Naive thymus-derived CD4-positive, alpha-beta T cell (primary cell): ENCODE data around the gene ATXN7L1. TPM values are rescaled to one million over a fixed set of nuclear protein-coding genes. Genes with fewer than 3 reads are reported as not detected.
A peak's percentile ranks its signal among the peaks of the same experiment; 100 is the strongest.

ENCODE experiments used
- ATAC-seq: fragments of 150-1000 bp; cut with Tn5 transposase; 2 replicates; pipeline ENCODE4 v1.10.0; 2021; ENCODE audit warnings: mild to moderate bottlenecking, moderate library complexity
- CTCF ChIA-PET: fragments of 350-600 bp; sonication (Branson Sonifier 250); formaldehyde crosslinking; loops from one replicate; lab custom pipeline; 2021; ENCODE audit warnings: antibody characterized with exemption; lab: Charles Lee
- POLR2A ChIA-PET: fragments of 350-600 bp; sonication (Branson Sonifier 250); formaldehyde crosslinking; loops from one replicate; lab custom pipeline; 2021; ENCODE audit warnings: antibody characterized with exemption, inconsistent platforms; lab: Charles Lee
- DNase-seq, 9 donors: peaks; one replicate each; pipeline versions ENCODE4 v3.0.0 to v3.0.0-alpha.2; 2020 to 2022; ENCODE audit warnings: mixed read lengths in 1 of 9
- H3K27ac ChIP-seq: one replicate; pipeline ENCODE4 v1.7.0; 2013; ENCODE audit warnings: mild to moderate bottlenecking, low read depth, low read length, moderate library complexity
- H3K27me3 ChIP-seq, 2 donors: one replicate each; pipeline ENCODE4 v1.7.0; 2013; ENCODE audit warnings: low read length in 2 of 2, mild to moderate bottlenecking in 2 of 2, moderate library complexity in 2 of 2; ENCODE audit not compliant: control insufficient read depth in 2 of 2, insufficient read depth in 2 of 2
- H3K36me3 ChIP-seq, 3 experiments: 1 replicate in 2 of 3; 2 replicates in 1 of 3; pipeline ENCODE4 v1.7.0; 2013; ENCODE audit warnings: low read length in 3 of 3, mild to moderate bottlenecking in 3 of 3, moderate library complexity in 1 of 3; ENCODE audit not compliant: insufficient read depth in 3 of 3, control insufficient read depth in 2 of 3
- H3K4me1 ChIP-seq, 2 donors: one replicate each; pipeline ENCODE4 v1.7.0; 2013; ENCODE audit warnings: low read length in 2 of 2, mild to moderate bottlenecking in 2 of 2, moderate library complexity in 1 of 2; ENCODE audit not compliant: control insufficient read depth in 2 of 2, insufficient read depth in 2 of 2
- H3K4me3 ChIP-seq: 2 replicates; pipeline ENCODE4 v1.7.0; 2013; ENCODE audit warnings: mild to moderate bottlenecking, low read length
- H3K9me3 ChIP-seq, 3 experiments: 1 replicate in 2 of 3; 2 replicates in 1 of 3; pipeline ENCODE4 v1.7.0; 2013; ENCODE audit warnings: low read length in 3 of 3; ENCODE audit not compliant: control insufficient read depth in 2 of 3
- H3K27ac Mint-ChIP-seq, 9 donors: one replicate each; pipeline ENCODE4 v1.8.0; 2020 to 2022; ENCODE audit warnings: mixed read lengths in 9 of 9, mild to moderate bottlenecking in 8 of 9, moderate library complexity in 5 of 9, inconsistent platforms in 2 of 9
- H3K27me3 Mint-ChIP-seq, 5 donors: one replicate each; pipeline ENCODE4 v1.8.0; 2021 to 2022; ENCODE audit warnings: mixed read lengths in 5 of 5, mild to moderate bottlenecking in 1 of 5
- H3K36me3 Mint-ChIP-seq, 5 donors: one replicate each; pipeline ENCODE4 v1.8.0; 2020 to 2022; ENCODE audit warnings: mixed read lengths in 5 of 5, mild to moderate bottlenecking in 3 of 5, inconsistent platforms in 1 of 5
- H3K4me1 Mint-ChIP-seq, 7 donors: one replicate each; pipeline ENCODE4 v1.8.0; 2020 to 2022; ENCODE audit warnings: mixed read lengths in 7 of 7, mild to moderate bottlenecking in 3 of 7, inconsistent platforms in 1 of 7
- H3K4me3 Mint-ChIP-seq, 10 donors: one replicate each; pipeline ENCODE4 v1.8.0; 2020 to 2022; ENCODE audit warnings: mild to moderate bottlenecking in 10 of 10, mixed read lengths in 10 of 10, moderate library complexity in 6 of 10, inconsistent platforms in 2 of 10
- H3K9me3 Mint-ChIP-seq, 11 donors: one replicate each; pipeline ENCODE4 v1.8.0; 2020 to 2022; ENCODE audit warnings: mixed read lengths in 11 of 11, mild to moderate bottlenecking in 4 of 11, inconsistent platforms in 1 of 11, moderate library complexity in 1 of 11
- intact Hi-C, 2 donors: fragments of 100-400 bp; cut with micrococcal nuclease; formaldehyde crosslinking; loops; one replicate each; pipeline ENCODE4 v1.15.1; 2023
- polyA plus RNA-seq, 2 donors: library from polyadenylated mRNA; unstranded; fragments of 300-500 nt; fragmentation: Illumina TruSeq; gene quantifications; one replicate each; pipeline ENCODE4 v1.2.3, GENCODE V29; 2021
- total RNA-seq, 6 experiments: library from RNA in 5 of 6; stranded (reverse) in 5 of 6; gene quantifications; 1 replicate in 5 of 6; 2 replicates in 1 of 6; pipeline ENCODE4 v1.2.3 and lab custom pipeline; 2021 to 2026

The ATXN7L1 gene
- total and polyA plus RNA-seq, 7 experiments from 2014 or later: 18.5 to 52.4 (median 39.5) TPM

DNA sequence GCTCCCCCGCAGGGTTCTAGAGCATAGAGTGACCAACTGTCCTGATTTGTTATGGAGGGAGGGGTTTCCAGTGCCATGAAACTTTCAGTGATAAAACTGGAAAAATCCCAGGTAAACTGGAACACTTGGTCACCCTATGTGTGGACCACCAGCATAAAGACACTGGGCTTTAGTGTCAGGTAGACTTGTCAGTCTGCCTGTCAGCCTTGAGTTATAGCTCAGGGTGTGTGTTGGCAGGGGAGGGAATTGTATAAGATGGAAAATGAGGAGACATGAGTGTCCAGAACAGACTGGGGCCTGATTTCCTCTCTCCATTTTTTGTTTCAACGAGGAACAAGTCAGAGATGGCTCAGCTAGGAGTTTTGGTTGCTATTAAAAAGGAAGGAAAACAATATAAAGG is 284.9 kb downstream of the ATXN7L1 start:
- H3K36me3 Mint-ChIP-seq: no peaks in the 10 kb centered on the region
- ATAC-seq: no peak
- no peak for DNase-seq
- peaks cover 0 to 12% (median 0%) of the 10 kb centered on the region in 5 donors for H3K27me3 Mint-ChIP-seq
- intact Hi-C loops: no loop called here
- no peak overlapping the region for H3K27ac Mint-ChIP-seq
- H3K4me3 ChIP-seq: no peak overlapping the region
- peaks cover 0 to 12% (median 4%) of the 10 kb centered on the region in 7 donors for H3K4me1 Mint-ChIP-seq
- H3K4me1 ChIP-seq: no peaks in the 10 kb centered on the region
- H3K9me3 Mint-ChIP-seq: no peaks in the 10 kb centered on the region
- H3K4me3 Mint-ChIP-seq: no peak overlapping the region
- H3K9me3 ChIP-seq: no peaks in the 10 kb centered on the region
- no peaks in the 10 kb centered on the region for H3K36me3 ChIP-seq
- H3K27ac ChIP-seq: no peak overlapping the region
- H3K27me3 ChIP-seq: no peaks in the 10 kb centered on the region
- ChIA-PET CTCF (interaction anchor here (0.9 kb wide), 1 partner anchor 451 kb away, joined by 3 read pairs; no protein-coding TSS in a partner anchor), POLR2A (interaction anchor here (0.8 kb wide), 1 partner anchor 10 kb away, joined by 3 read pairs; the partner anchor contains the start of gene EFCAB10)

DNA sequence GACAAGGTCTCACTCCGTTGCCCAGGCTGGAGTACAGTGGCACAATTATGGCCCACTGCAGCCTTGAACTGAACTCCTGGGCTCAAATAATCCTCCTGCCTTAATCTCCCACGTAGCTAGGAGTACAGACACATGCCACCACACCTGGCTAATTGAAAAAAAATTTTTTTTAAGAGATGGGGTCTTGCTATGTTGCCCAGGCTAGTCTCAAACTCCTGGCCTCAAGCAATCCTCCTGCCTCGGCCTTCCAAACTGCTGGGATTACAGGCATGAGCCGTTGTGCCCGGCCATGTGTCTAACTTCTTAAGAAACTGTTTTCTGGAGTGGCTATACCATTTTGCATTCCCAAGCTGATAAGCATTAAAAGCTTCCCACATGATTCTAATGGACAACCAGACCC is 285.6 kb downstream of the ATXN7L1 start:
- no peak overlapping the region for H3K27ac Mint-ChIP-seq

DNA sequence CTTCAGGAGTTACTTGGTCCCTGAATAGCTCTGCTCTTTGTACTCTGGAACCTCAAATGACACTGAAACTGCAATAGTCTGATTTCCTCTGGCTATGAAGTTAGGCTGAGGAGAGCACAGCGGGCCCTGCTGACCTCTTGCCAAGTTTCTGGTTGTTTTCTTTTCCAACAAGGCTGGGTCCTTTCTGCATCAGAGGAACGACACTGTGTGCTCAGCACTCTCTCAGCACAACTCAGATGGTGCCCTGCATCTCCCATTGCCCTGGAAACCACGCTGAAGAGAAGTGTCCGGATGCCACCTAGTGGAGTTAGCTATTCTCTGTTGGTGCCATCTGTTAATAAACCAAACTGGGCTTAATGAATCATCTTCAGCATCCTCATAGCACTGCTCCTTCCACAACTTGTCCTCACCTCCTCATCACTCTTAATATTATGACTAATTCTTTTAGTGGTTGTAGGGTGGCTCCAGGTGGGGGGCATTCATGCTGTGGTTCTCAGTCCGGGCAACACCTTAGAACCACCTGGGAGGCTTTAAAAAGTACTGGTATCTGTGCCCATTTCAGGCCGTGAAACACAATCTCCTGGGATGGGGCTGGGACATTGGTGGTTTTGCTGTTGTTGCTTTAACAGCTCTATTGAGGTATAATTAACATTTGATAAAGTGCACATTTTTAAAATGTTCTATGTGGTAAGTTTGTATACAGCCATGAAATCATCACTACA is 286.9 kb downstream of the ATXN7L1 start:
- peaks cover 0 to 7% (median 2%) of the 10 kb centered on the region in 11 donors for H3K9me3 Mint-ChIP-seq
- Histone ChIP-seq H3K9me3 (no peaks in the 10 kb centered on the region), H3K27me3 (no peaks in the 10 kb centered on the region), H3K27ac (no peak overlapping the region), H3K36me3 (no peaks in the 10 kb centered on the region), H3K4me1 (no peaks in the 10 kb centered on the region), H3K4me3 (no peak overlapping the region)
- intact Hi-C loops: loop anchor here (1.0 to 10.0 kb wide), 10 partner anchors 161 to 705 kb away; no protein-coding TSS in a partner anchor
- H3K36me3 Mint-ChIP-seq: peaks cover 0 to 3% (median 2%) of the 10 kb centered on the region in 5 donors
- ATAC-seq: peak; percentile 87
- POLR2A ChIA-PET: no interaction called here
- CTCF ChIA-PET: interaction anchor here (0.6 to 1.0 kb wide), 4 partner anchors 168 to 667 kb away, joined by 3 to 4 read pairs (median 4); no protein-coding TSS in a partner anchor
- peaks cover 0 to 17% (median 4%) of the 10 kb centered on the region in 7 donors for H3K4me1 Mint-ChIP-seq
- H3K27me3 Mint-ChIP-seq: peaks cover 0 to 9% (median 0%) of the 10 kb centered on the region in 5 donors
- peak overlapping the region in 3 of 9 donors; percentile 4 to 70 (median 69) for H3K27ac Mint-ChIP-seq
- DNase-seq: peak in 8 of 9 donors; percentile 16 to 61 (median 42)
- no peak overlapping the region for H3K4me3 Mint-ChIP-seq

More for the DNA sequence above, 285.6 kb downstream of the ATXN7L1 start:
- peaks cover 0 to 17% (median 4%) of the 10 kb centered on the region in 7 donors for H3K4me1 Mint-ChIP-seq
- Histone ChIP-seq H3K36me3 (no peaks in the 10 kb centered on the region), H3K4me3 (no peak overlapping the region), H3K27ac (no peak overlapping the region), H3K9me3 (no peaks in the 10 kb centered on the region), H3K4me1 (no peaks in the 10 kb centered on the region), H3K27me3 (no peaks in the 10 kb centered on the region)
- H3K4me3 Mint-ChIP-seq: no peak overlapping the region
- H3K36me3 Mint-ChIP-seq: peaks cover 0 to 2% (median 0%) of the 10 kb centered on the region in 5 donors
- CTCF ChIA-PET: interaction anchor here (0.6 kb wide), 1 partner anchor 15 kb away, joined by 4 read pairs; no protein-coding TSS in a partner anchor
- DNase-seq: no peak
- peaks cover 0 to 12% (median 0%) of the 10 kb centered on the region in 5 donors for H3K27me3 Mint-ChIP-seq
- intact Hi-C loops: no loop called here
- no peaks in the 10 kb centered on the region for H3K9me3 Mint-ChIP-seq
- ATAC-seq: no peak
- POLR2A ChIA-PET: interaction anchor here (0.6 kb wide), 1 partner anchor 55 kb away, joined by 5 read pairs; no protein-coding TSS in a partner anchor

DNA sequence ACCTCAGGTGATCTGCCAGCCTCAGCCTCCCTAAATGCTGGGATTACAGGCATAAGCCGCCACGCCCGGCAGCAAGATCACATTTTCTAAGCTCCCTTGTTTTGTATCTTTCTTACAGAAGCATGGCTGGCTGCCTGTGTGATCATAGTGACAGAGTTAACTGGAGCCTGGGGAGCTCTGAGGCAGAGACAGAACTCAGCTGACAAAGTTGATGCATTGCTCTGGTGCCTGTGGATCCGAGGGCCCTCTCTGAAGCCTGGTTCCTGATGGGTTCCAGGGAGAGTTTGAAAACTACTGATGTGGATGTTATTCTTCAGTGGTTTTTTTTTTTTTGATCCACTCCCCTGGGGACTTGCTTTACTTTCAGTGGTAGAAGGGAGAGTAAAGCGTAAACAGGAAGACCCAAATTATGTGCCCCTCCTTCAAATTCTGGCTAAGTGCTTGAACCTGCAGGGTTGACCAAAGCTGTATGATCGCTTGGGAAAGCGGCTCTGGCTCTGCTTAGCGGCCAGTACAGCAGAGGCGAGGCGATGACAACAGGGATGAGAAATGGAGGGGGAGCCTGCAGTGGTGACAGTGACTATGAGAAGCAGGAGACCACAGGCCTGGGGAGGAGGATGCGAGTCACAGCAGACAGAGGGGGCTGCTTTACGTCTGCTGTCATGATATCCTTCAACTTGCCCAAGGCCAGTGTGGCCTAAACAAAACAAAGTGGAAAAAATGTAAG is 288.3 kb downstream of the ATXN7L1 start:
- intact Hi-C loops: loop anchor here (2.0 to 10.0 kb wide), 7 partner anchors 159 to 703 kb away; no protein-coding TSS in a partner anchor
- H3K4me1 ChIP-seq: no peaks in the 10 kb centered on the region
- ChIA-PET CTCF (interaction anchor here (0.9 kb wide), 1 partner anchor 8 kb away, joined by 6 read pairs; no protein-coding TSS in a partner anchor), POLR2A (no interaction called here)
- H3K4me3 ChIP-seq: no peak overlapping the region
- DNase-seq (no peak), ATAC-seq (no peak)
- H3K36me3 ChIP-seq: no peaks in the 10 kb centered on the region
- no peaks in the 10 kb centered on the region for H3K27me3 ChIP-seq
- Mint-ChIP-seq H3K27ac (peak overlapping the region in 1 of 9 donors; percentile 64), H3K4me3 (no peak overlapping the region), H3K4me1 (peaks cover 0 to 17% (median 4%) of the 10 kb centered on the region in 7 donors), H3K9me3 (peaks cover 0 to 14% (median 7%) of the 10 kb centered on the region in 11 donors), H3K36me3 (peaks cover 0 to 5% (median 5%) of the 10 kb centered on the region in 5 donors), H3K27me3 (peaks cover 0 to 4% (median 0%) of the 10 kb centered on the region in 5 donors)
- no peak overlapping the region for H3K27ac ChIP-seq
- H3K9me3 ChIP-seq: no peaks in the 10 kb centered on the region

DNA sequence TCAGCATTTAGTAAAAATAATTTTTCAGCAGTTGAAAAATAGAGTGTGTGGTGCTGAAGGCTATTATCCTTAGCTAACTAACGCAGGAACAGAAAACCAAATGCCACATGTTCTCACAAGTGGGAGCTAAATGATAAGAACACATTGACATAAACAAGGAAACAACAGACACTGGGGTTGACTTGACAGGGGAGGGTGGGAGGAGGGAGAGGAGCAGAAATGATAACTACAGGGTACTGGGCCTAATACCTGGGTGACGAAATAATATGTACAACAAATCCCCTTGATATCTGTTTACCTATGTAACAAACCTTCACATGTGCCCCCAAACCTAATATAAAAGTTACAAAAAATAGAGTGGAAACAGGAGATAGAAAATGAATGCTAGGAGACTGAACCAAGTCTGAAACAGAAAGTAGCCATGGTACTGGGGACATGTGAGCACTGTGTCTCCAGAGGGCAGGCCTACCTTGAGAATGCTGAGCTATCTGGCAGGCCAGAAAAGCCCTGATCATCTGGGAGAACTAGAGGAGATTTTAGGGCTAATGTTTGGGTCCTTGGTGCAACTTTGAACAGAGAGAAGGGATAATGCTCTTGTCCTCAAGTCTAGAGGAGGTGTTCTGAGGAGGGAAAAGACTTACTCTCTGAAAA is 290.4 kb downstream of the ATXN7L1 start:
- H3K9me3 Mint-ChIP-seq: peaks cover 0 to 14% (median 9%) of the 10 kb centered on the region in 11 donors
- H3K27me3 Mint-ChIP-seq: peaks cover 0 to 17% (median 14%) of the 10 kb centered on the region in 5 donors
- H3K27ac ChIP-seq: no peak overlapping the region
- POLR2A ChIA-PET: interaction anchor here (0.6 kb wide), 1 partner anchor 220 kb away, joined by 5 read pairs; no protein-coding TSS in a partner anchor
- no peaks in the 10 kb centered on the region for H3K36me3 ChIP-seq
- H3K36me3 Mint-ChIP-seq: peaks cover 2 to 9% (median 5%) of the 10 kb centered on the region in 5 donors
- H3K4me3 Mint-ChIP-seq: no peak overlapping the region
- peaks cover 6 to 20% (median 8%) of the 10 kb centered on the region in 7 donors for H3K4me1 Mint-ChIP-seq
- CTCF ChIA-PET: interaction anchor here (1.2 to 1.4 kb wide), 2 partner anchors 9 to 703 kb away, joined by 3 to 7 read pairs; no protein-coding TSS in a partner anchor
- no peaks in the 10 kb centered on the region for H3K9me3 ChIP-seq
- intact Hi-C loops: loop anchor here (5.0 to 10.0 kb wide), 5 partner anchors 249 to 701 kb away; no protein-coding TSS in a partner anchor
- no peaks in the 10 kb centered on the region for H3K4me1 ChIP-seq
- no peaks in the 10 kb centered on the region for H3K27me3 ChIP-seq
- ATAC-seq (no peak), DNase-seq (no peak)
- peak overlapping the region in 1 of 9 donors; percentile 36 for H3K27ac Mint-ChIP-seq
- no peak overlapping the region for H3K4me3 ChIP-seq

DNA sequence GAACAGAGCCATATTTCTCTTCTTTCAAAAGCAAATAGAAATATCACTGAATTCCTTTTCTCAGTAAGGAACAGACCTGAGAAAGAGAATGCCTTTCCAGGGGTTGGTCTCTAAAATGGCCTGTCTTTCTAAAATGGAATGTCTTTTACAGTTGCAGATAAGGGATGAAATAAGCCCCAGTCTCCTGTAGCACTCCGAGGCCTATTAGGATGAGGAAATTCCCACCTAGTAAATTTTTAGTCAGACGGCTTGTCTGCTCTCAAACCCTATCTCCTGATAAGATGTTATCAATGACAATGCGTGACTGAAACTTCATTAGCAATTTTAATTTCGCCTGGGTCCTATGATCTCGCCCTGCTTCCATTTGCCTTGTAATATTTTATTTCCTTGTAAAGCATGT is 292.2 kb downstream of the ATXN7L1 start:
- intact Hi-C loops: loop anchor here in 1 of 2 donors (10.0 kb wide), 2 partner anchors 489 to 699 kb away; no protein-coding TSS in a partner anchor
- peaks cover 0 to 21% (median 17%) of the 10 kb centered on the region in 5 donors for H3K27me3 Mint-ChIP-seq
- POLR2A ChIA-PET: no interaction called here
- DNase-seq (no peak), ATAC-seq (no peak)
- H3K4me3 ChIP-seq: no peak overlapping the region
- peaks cover 0 to 14% (median 9%) of the 10 kb centered on the region in 11 donors for H3K9me3 Mint-ChIP-seq
- H3K4me3 Mint-ChIP-seq: no peak overlapping the region
- H3K9me3 ChIP-seq: no peaks in the 10 kb centered on the region
- H3K4me1 ChIP-seq: no peaks in the 10 kb centered on the region
- no peaks in the 10 kb centered on the region for H3K36me3 ChIP-seq
- H3K36me3 Mint-ChIP-seq: peaks cover 2 to 9% (median 5%) of the 10 kb centered on the region in 5 donors
- peaks cover 4 to 15% (median 7%) of the 10 kb centered on the region in 7 donors for H3K4me1 Mint-ChIP-seq
- no peak overlapping the region for H3K27ac ChIP-seq
- H3K27ac Mint-ChIP-seq: no peak overlapping the region
- H3K27me3 ChIP-seq: no peaks in the 10 kb centered on the region
- CTCF ChIA-PET: no interaction called here
